Neural cell (in vitro differentiated cells): ENCODE data around the gene FGF14. TPM values are rescaled to one million over a fixed set of nuclear protein-coding genes. Genes with fewer than 3 reads are reported as not detected.

ENCODE experiments used
- H2AFZ ChIP-seq: fragments of 200-600, 300-800 bp; sonication (generic), shearing (Covaris generic); 2 replicates; pipeline ENCODE4 v1.6.0; 2014; ENCODE audit warnings: low read depth, mild to moderate bottlenecking, antibody characterized with exemption, low read length, moderate library complexity
- H3F3A ChIP-seq: fragments of 200-600 bp; shearing (Covaris generic); 2 replicates; pipeline ENCODE4 v1.6.1; 2016; ENCODE audit warnings: mild to moderate bottlenecking, moderate library complexity, mixed read lengths, antibody characterized with exemption, low read length; ENCODE audit not compliant: insufficient read depth, poor library complexity, severe bottlenecking
- H3K27ac ChIP-seq: fragments of 200-600, 300-800 bp; sonication (generic), shearing (Covaris generic); 2 replicates; pipeline ENCODE4 v1.5.1; 2014; ENCODE audit warnings: mild to moderate bottlenecking, low read length, moderate library complexity
- H3K27me3 ChIP-seq: fragments of 300-800, 200-600 bp; sonication (generic), shearing (Covaris generic); 2 replicates; pipeline ENCODE4 v1.6.0; 2014; ENCODE audit warnings: mild to moderate bottlenecking, low read depth, low read length, moderate library complexity; ENCODE audit not compliant: insufficient read depth
- H3K36me3 ChIP-seq: fragments of 300-800, 200-600 bp; sonication (generic), shearing (Covaris generic); 2 replicates; pipeline ENCODE4 v1.5.1; 2014; ENCODE audit warnings: mild to moderate bottlenecking, antibody characterized with exemption, low read length, moderate library complexity; ENCODE audit not compliant: insufficient read depth
- H3K4me2 ChIP-seq: fragments of 300-800, 200-600 bp; sonication (generic), shearing (Covaris generic); 2 replicates; pipeline ENCODE4 v1.6.0; 2014; ENCODE audit warnings: mild to moderate bottlenecking, low read length
- H3K4me3 ChIP-seq: fragments of 300-800, 200-600 bp; sonication (generic), shearing (Covaris generic); 2 replicates; pipeline ENCODE4 v1.5.1; 2014; ENCODE audit warnings: mild to moderate bottlenecking, low read length, moderate library complexity
- H3K79me2 ChIP-seq: fragments of 200-600 bp; shearing (Covaris generic); replicated peaks from 2 replicates; pipeline ENCODE4 v1.6.0; 2014; ENCODE audit warnings: mild to moderate bottlenecking, low read length, moderate library complexity; ENCODE audit not compliant: insufficient read depth
- H3K9ac ChIP-seq: fragments of 300-800, 200-600 bp; sonication (generic), shearing (Covaris generic); 2 replicates; pipeline ENCODE4 v1.6.1; 2016; ENCODE audit warnings: mild to moderate bottlenecking, low read length, mixed read lengths
- H3K9me2 ChIP-seq: fragments of 200-600 bp; shearing (Covaris generic); 2 replicates; pipeline ENCODE4 v1.6.1; 2016; ENCODE audit warnings: mild to moderate bottlenecking, low read length, mixed read lengths; ENCODE audit not compliant: insufficient read depth
- H3K9me3 ChIP-seq: fragments of 200-600, 300-800 bp; sonication (generic), shearing (Covaris generic); 2 replicates; pipeline ENCODE4 v1.6.1; 2016; ENCODE audit warnings: mild to moderate bottlenecking, mixed run types, low read length, moderate library complexity, mixed read lengths
- H4K20me1 ChIP-seq: fragments of 200-600 bp; shearing (Covaris generic); 2 replicates; pipeline ENCODE4 v1.6.1; 2016; ENCODE audit warnings: mild to moderate bottlenecking, mixed run types; ENCODE audit not compliant: insufficient read depth
- EP300 ChIP-seq: fragments of 450-650 bp; conservative IDR thresholded peaks from 2 replicates; pipeline ENCODE4 v1.6.1; 2014; ENCODE audit warnings: antibody characterized with exemption, mild to moderate bottlenecking, moderate library complexity; ENCODE audit not compliant: poor library complexity, severe bottlenecking
- EZH2 ChIP-seq: fragments of 200-600, 300-800 bp; shearing (Covaris generic), sonication (generic); IDR thresholded peaks from 2 replicates; pipeline ENCODE4 v1.6.1; 2014; ENCODE audit warnings: antibody characterized with exemption, low read length, borderline replicate concordance, mild to moderate bottlenecking; ENCODE audit not compliant: insufficient read depth, poor library complexity, severe bottlenecking
- MXI1 ChIP-seq: fragments of 450-650 bp; conservative IDR thresholded peaks from 2 replicates; pipeline ENCODE4 v1.6.1; 2014; ENCODE audit warnings: antibody characterized with exemption, mild to moderate bottlenecking; ENCODE audit not compliant: poor library complexity, severe bottlenecking
- POLR2AphosphoS5 ChIP-seq: IDR thresholded peaks from 2 replicates; pipeline ENCODE4 v1.6.1; 2012
- RAD21 ChIP-seq: fragments of 450-650 bp; conservative IDR thresholded peaks from 2 replicates; pipeline ENCODE4 v1.6.1; 2014; ENCODE audit warnings: antibody characterized with exemption, mild to moderate bottlenecking, moderate library complexity
- REST ChIP-seq: IDR thresholded peaks from 2 replicates; pipeline ENCODE4 v1.6.1; 2012; ENCODE audit warnings: borderline replicate concordance
- SMC3 ChIP-seq: fragments of 450-650 bp; conservative IDR thresholded peaks from 2 replicates; pipeline ENCODE4 v1.6.1; 2014; ENCODE audit warnings: antibody characterized with exemption, mild to moderate bottlenecking, moderate library complexity; ENCODE audit not compliant: poor library complexity
- TAF1 ChIP-seq: IDR thresholded peaks from 2 replicates; pipeline ENCODE4 v1.6.1; 2012; ENCODE audit warnings: low read depth
- polyA plus RNA-seq: library from polyadenylated mRNA; depleted of rRNA; stranded (reverse); fragments of >200 nt; gene quantifications from 2 replicates; pipeline ENCODE4 v1.2.3, GENCODE V29; 2014
- TF ChIP-seq, protein P1 (sequence below): fragments of 450-650 bp; IDR thresholded peaks from 2 replicates; pipeline ENCODE4 v1.5.1; 2014; ENCODE audit warnings: antibody characterized with exemption, mild to moderate bottlenecking, moderate library complexity; ENCODE audit not compliant: poor library complexity, severe bottlenecking

Gene FGF14
- polyA plus RNA-seq, 1 donor from 2014 or later, result 36.4 TPM

- Histone ChIP-seq H3K36me3 (no peaks in the 10 kb centered on the region), H3K4me3 (peak overlapping the region; percentile 55), H3K9me2 (no peaks in the 10 kb centered on the region), H3K27me3 (no peaks in the 10 kb centered on the region), H4K20me1 (no peaks in the 10 kb centered on the region), H3K27ac (peak overlapping the region; percentile 85), H3K9me3 (no peaks in the 10 kb centered on the region), H3F3A (peaks cover 8% of the 10 kb centered on the region), H3K9ac (peak overlapping the region; percentile 49), H2AFZ (peak overlapping the region; percentile 16), H3K79me2 (no peaks in the 10 kb centered on the region), H3K4me2 (peak overlapping the region; percentile 62)
- no peak for TF ChIP-seq MXI1
Measured at GRCh38 chr13:102033386-102033785, 368.5 kb downstream of the FGF14 start.

DNA sequence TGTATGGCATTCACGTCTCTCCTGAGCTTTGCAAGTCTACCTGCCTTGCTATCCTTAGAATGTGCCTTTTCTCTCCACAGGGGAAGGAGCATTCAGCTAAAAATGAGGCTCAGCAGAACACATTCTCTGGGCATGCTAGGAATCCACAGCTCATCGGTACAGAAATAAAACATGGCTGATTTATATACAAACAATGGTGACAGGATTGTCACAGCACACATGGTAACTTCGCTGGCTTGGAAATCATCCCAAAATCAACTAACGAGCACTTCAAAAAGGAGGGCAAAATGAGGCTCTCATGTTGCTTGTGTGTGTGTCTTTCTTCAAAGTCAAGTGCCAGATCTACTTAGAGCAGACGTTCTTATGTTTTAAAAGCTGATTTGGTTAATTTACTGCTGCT lies 373.0 kb downstream of the FGF14 start:
- Histone ChIP-seq H3F3A (peaks cover 8% of the 10 kb centered on the region), H3K4me2 (no peak overlapping the region), H3K4me3 (no peak overlapping the region), H4K20me1 (no peaks in the 10 kb centered on the region), H3K9me2 (no peaks in the 10 kb centered on the region), H3K9ac (no peak overlapping the region), H3K36me3 (no peaks in the 10 kb centered on the region), H2AFZ (no peak overlapping the region), H3K79me2 (no peaks in the 10 kb centered on the region), H3K27me3 (no peaks in the 10 kb centered on the region), H3K9me3 (no peaks in the 10 kb centered on the region), H3K27ac (no peak overlapping the region)
- TF ChIP-seq REST (no peak), EP300 (no peak), SMC3 (no peak), MXI1 (no peak)

DNA sequence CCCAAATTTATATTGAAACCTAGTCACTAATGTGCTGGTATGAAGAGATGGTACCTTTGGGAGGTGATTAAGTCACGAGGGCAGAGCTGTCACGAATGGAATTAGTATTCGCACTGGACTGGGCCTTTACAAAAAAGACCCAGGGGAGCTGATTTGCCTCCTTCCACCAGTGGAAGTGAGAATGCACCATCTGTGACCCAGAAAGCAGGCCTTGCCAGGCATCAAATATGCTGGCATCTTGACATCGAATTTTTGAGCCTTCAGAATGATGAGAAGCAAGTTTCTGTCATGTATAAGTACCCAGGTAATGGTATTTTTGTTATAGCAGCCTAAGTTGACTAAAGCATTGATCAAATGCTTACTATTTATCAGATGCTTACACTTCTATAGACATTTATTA lies 373.6 kb downstream of the FGF14 start:
- Histone ChIP-seq H3K27ac (peak overlapping the region; percentile 32), H3K9ac (no peak overlapping the region), H3K4me2 (peak overlapping the region; percentile 17), H3K36me3 (no peaks in the 10 kb centered on the region), H3K4me3 (peak overlapping the region; percentile 1), H3F3A (peaks cover 8% of the 10 kb centered on the region), H3K9me2 (no peaks in the 10 kb centered on the region), H4K20me1 (no peaks in the 10 kb centered on the region), H3K79me2 (no peaks in the 10 kb centered on the region), H3K27me3 (no peaks in the 10 kb centered on the region), H2AFZ (no peak overlapping the region), H3K9me3 (no peaks in the 10 kb centered on the region)
- TF ChIP-seq TAF1, result no peak
- no peak for TF ChIP-seq SMC3
- TF ChIP-seq RAD21, result no peak
- no peak for TF ChIP-seq REST
- TF ChIP-seq MXI1, result no peak
- no peak for TF ChIP-seq EZH2
- TF ChIP-seq POLR2AphosphoS5, result no peak
- TF ChIP-seq, protein P1, sequence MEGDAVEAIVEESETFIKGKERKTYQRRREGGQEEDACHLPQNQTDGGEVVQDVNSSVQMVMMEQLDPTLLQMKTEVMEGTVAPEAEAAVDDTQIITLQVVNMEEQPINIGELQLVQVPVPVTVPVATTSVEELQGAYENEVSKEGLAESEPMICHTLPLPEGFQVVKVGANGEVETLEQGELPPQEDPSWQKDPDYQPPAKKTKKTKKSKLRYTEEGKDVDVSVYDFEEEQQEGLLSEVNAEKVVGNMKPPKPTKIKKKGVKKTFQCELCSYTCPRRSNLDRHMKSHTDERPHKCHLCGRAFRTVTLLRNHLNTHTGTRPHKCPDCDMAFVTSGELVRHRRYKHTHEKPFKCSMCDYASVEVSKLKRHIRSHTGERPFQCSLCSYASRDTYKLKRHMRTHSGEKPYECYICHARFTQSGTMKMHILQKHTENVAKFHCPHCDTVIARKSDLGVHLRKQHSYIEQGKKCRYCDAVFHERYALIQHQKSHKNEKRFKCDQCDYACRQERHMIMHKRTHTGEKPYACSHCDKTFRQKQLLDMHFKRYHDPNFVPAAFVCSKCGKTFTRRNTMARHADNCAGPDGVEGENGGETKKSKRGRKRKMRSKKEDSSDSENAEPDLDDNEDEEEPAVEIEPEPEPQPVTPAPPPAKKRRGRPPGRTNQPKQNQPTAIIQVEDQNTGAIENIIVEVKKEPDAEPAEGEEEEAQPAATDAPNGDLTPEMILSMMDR, result no peak
- no peak for TF ChIP-seq EP300
